MM.1S (cell line): ENCODE measurements around the gene XRCC3.

Experiments used
- DNase-seq: peaks from one replicate; pipeline ENCODE4 v3.0.0-alpha.2; 2015
- H2AFZ ChIP-seq: fragments of 300-600 bp; sonication (generic); 2 replicates; pipeline ENCODE4 v1.6.0; 2016; ENCODE audit warnings: antibody characterized with exemption, low read length
- H3F3A ChIP-seq: fragments of 300-600 bp; sonication (generic); 2 replicates; pipeline ENCODE4 v1.6.1; 2016; ENCODE audit warnings: mild to moderate bottlenecking, antibody characterized with exemption, low read length, moderate library complexity, mixed read lengths; ENCODE audit not compliant: insufficient read depth
- H3K27ac ChIP-seq: fragments of 300-600 bp; sonication (generic); 2 replicates; pipeline ENCODE4 v1.5.1; 2016; ENCODE audit warnings: mild to moderate bottlenecking, low read length
- H3K27me3 ChIP-seq: fragments of 300-600 bp; sonication (generic); replicated peaks from 2 replicates; pipeline ENCODE4 v1.6.0; 2016; ENCODE audit warnings: low read length; ENCODE audit not compliant: insufficient read depth
- H3K36me3 ChIP-seq: fragments of 300-600 bp; sonication (generic); replicated peaks from 2 replicates; pipeline ENCODE4 v1.6.1; 2016; ENCODE audit warnings: mild to moderate bottlenecking, low read length, mixed read lengths; ENCODE audit not compliant: insufficient read depth
- H3K4me1 ChIP-seq: fragments of 300-600 bp; sonication (generic); 2 replicates; pipeline ENCODE4 v1.6.1; 2016; ENCODE audit warnings: low read length, mixed read lengths
- H3K4me2 ChIP-seq: fragments of 300-600 bp; sonication (generic); 2 replicates; pipeline ENCODE4 v1.6.0; 2016; ENCODE audit warnings: low read depth, low read length
- H3K4me3 ChIP-seq: fragments of 300-600 bp; sonication (generic); 2 replicates; pipeline ENCODE4 v1.5.1; 2016; ENCODE audit warnings: low read length, mixed read lengths
- H3K79me2 ChIP-seq: fragments of 300-600 bp; sonication (generic); 2 replicates; pipeline ENCODE4 v1.6.1; 2016; ENCODE audit warnings: mixed run types, low read length, mixed read lengths
- H3K9ac ChIP-seq: fragments of 300-600 bp; sonication (generic); 2 replicates; pipeline ENCODE4 v1.6.1; 2016; ENCODE audit warnings: low read length, mixed read lengths
- H3K9me2 ChIP-seq: fragments of 300-600 bp; sonication (generic); replicated peaks from 2 replicates; pipeline ENCODE4 v1.6.1; 2016; ENCODE audit warnings: mild to moderate bottlenecking, low read length, mixed read lengths; ENCODE audit not compliant: insufficient read depth
- H3K9me3 ChIP-seq: fragments of 300-600 bp; sonication (generic); replicated peaks from 2 replicates; pipeline ENCODE4 v1.6.1; 2016; ENCODE audit warnings: mild to moderate bottlenecking, low read length, mixed read lengths; ENCODE audit not compliant: insufficient read depth
- H4K20me1 ChIP-seq: fragments of 300-600 bp; sonication (generic); 2 replicates; pipeline ENCODE4 v1.6.1; 2016; ENCODE audit warnings: mild to moderate bottlenecking, low read length, moderate library complexity, mixed read lengths; ENCODE audit not compliant: insufficient read depth
- EZH2 ChIP-seq: fragments of 300-600 bp; sonication (generic); optimal IDR thresholded peaks from 2 replicates; pipeline ENCODE3; 2017; ENCODE audit warnings: low read depth, mild to moderate bottlenecking, antibody characterized with exemption, low read length, mixed read lengths
- EZH2phosphoT487 ChIP-seq: fragments of 300-600 bp; sonication (generic); IDR thresholded peaks from 2 replicates; pipeline ENCODE4 v1.6.1; 2018; ENCODE audit warnings: antibody characterized with exemption, low read length
- TF ChIP-seq, protein P1 (sequence below): fragments of 300-600 bp; sonication (generic); IDR thresholded peaks from 2 replicates; pipeline ENCODE4 v1.5.1; 2016; ENCODE audit warnings: antibody characterized with exemption, low read length, mixed read lengths

XRCC3 gene

GRCh38 chr14:103762036-103762435 is 46.8 kb upstream of the XRCC3 start:
- Histone ChIP-seq H3K36me3 (no peaks in the 10 kb centered on the region), H4K20me1 (no peaks in the 10 kb centered on the region), H3K4me2 (no peak overlapping the region), H3F3A (no peaks in the 10 kb centered on the region; the same call in 1 of the 2 replicates), H3K27me3 (no peaks in the 10 kb centered on the region), H3K4me3 (no peak overlapping the region), H3K4me1 (no peaks in the 10 kb centered on the region), H2AFZ (no peak overlapping the region), H3K27ac (no peak overlapping the region), H3K9ac (no peak overlapping the region), H3K79me2 (no peaks in the 10 kb centered on the region), H3K9me3 (no peaks in the 10 kb centered on the region), H3K9me2 (no peaks in the 10 kb centered on the region)
- TF ChIP-seq EZH2phosphoT487 (no peak), EZH2 (no peak)
- TF ChIP-seq, protein P1, sequence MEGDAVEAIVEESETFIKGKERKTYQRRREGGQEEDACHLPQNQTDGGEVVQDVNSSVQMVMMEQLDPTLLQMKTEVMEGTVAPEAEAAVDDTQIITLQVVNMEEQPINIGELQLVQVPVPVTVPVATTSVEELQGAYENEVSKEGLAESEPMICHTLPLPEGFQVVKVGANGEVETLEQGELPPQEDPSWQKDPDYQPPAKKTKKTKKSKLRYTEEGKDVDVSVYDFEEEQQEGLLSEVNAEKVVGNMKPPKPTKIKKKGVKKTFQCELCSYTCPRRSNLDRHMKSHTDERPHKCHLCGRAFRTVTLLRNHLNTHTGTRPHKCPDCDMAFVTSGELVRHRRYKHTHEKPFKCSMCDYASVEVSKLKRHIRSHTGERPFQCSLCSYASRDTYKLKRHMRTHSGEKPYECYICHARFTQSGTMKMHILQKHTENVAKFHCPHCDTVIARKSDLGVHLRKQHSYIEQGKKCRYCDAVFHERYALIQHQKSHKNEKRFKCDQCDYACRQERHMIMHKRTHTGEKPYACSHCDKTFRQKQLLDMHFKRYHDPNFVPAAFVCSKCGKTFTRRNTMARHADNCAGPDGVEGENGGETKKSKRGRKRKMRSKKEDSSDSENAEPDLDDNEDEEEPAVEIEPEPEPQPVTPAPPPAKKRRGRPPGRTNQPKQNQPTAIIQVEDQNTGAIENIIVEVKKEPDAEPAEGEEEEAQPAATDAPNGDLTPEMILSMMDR = no peak
- no peak for DNase-seq

- H4K20me1 ChIP-seq = no peaks in the 10 kb centered on the region
- no peak overlapping the region for H3K27ac ChIP-seq
Measured at GRCh38 chr14:103758059-103758776, 43.0 kb upstream of the XRCC3 start.

GRCh38 chr14:103755060-103755459 is 39.8 kb upstream of the XRCC3 start:
- Histone ChIP-seq H3K36me3 (no peaks in the 10 kb centered on the region), H3K9ac (no peak overlapping the region), H3K4me3 (no peak overlapping the region), H2AFZ (no peak overlapping the region), H4K20me1 (no peaks in the 10 kb centered on the region), H3K79me2 (no peaks in the 10 kb centered on the region), H3K9me2 (no peaks in the 10 kb centered on the region), H3K9me3 (no peaks in the 10 kb centered on the region), H3K4me2 (no peak overlapping the region), H3K27ac (no peak overlapping the region), H3F3A (no peaks in the 10 kb centered on the region), H3K27me3 (no peaks in the 10 kb centered on the region), H3K4me1 (no peaks in the 10 kb centered on the region)
- no peak for TF ChIP-seq EZH2
- TF ChIP-seq EZH2phosphoT487 = no peak
- TF ChIP-seq, protein P1 = no peak
- DNase-seq = no peak

More at GRCh38 chr14:103758059-103758776, 43.0 kb upstream of the XRCC3 start:
- no peak overlapping the region for H2AFZ ChIP-seq
- DNase-seq = no peak
- no peaks in the 10 kb centered on the region for H3K79me2 ChIP-seq
- H3K4me1 ChIP-seq = no peaks in the 10 kb centered on the region
- H3K9ac ChIP-seq = no peak overlapping the region
- no peak overlapping the region for H3K4me2 ChIP-seq
- no peaks in the 10 kb centered on the region for H3K9me3 ChIP-seq
- TF ChIP-seq EZH2 = no peak
- TF ChIP-seq, protein P1 = no peak
- no peak for TF ChIP-seq EZH2phosphoT487
- H3K9me2 ChIP-seq = no peaks in the 10 kb centered on the region
- H3K27me3 ChIP-seq = no peaks in the 10 kb centered on the region
- H3F3A ChIP-seq = no peaks in the 10 kb centered on the region
- H3K4me3 ChIP-seq = no peak overlapping the region
- no peaks in the 10 kb centered on the region for H3K36me3 ChIP-seq
